OCI-LY7 (cell line): ENCODE measurements around the gene LRFN2. TPM values are rescaled to one million over a fixed set of nuclear protein-coding genes. Genes with fewer than 3 reads are reported as not detected.

Source experiments
- BruUV-seq: library from RNA; stranded (reverse); fragments of 400-500 nt; replicated peaks from 2 replicates; lab custom pipeline; 2021; lab: Mats Ljungman, UMichigan
- CTCF ChIA-PET: fragments of 300-600 bp; sonication (Branson Sonifier 250); formaldehyde crosslinking; loops from one replicate; lab custom pipeline; 2022; ENCODE audit warnings: antibody characterized with exemption; ENCODE audit not compliant: unreplicated experiment; lab: Charles Lee
- POLR2A ChIA-PET: fragments of 300-600 bp; sonication (Branson Sonifier 250); formaldehyde crosslinking; loops from one replicate; lab custom pipeline; 2022; ENCODE audit warnings: antibody characterized with exemption; lab: Charles Lee
- DNase-seq: peaks from one replicate; pipeline ENCODE4 v3.0.0-alpha.2; 2015; ENCODE audit warnings: low spot score
- H2AFZ ChIP-seq: fragments of 200-600 bp; sonication (generic), shearing (Covaris generic); 2 replicates; pipeline ENCODE4 v1.6.1; 2014; ENCODE audit warnings: mild to moderate bottlenecking, antibody characterized with exemption, low read length, moderate library complexity
- H3K27ac ChIP-seq: fragments of 200-600 bp; sonication (generic); 2 replicates; pipeline ENCODE4 v1.5.1; 2014; ENCODE audit warnings: mixed run types, low read depth, mild to moderate bottlenecking, moderate library complexity, low read length, inconsistent platforms; ENCODE audit not compliant: poor library complexity, severe bottlenecking
- H3K36me3 ChIP-seq: fragments of 200-600 bp; sonication (generic); 2 replicates; pipeline ENCODE4 v1.6.1; 2014; ENCODE audit warnings: mild to moderate bottlenecking, antibody characterized with exemption, low read length, moderate library complexity, mixed read lengths; ENCODE audit not compliant: insufficient read depth
- H3K4me1 ChIP-seq: fragments of 200-600 bp; sonication (generic); 2 replicates; pipeline ENCODE4 v1.5.1; 2014; ENCODE audit warnings: mild to moderate bottlenecking, low read length; ENCODE audit not compliant: insufficient read depth, poor library complexity, severe bottlenecking
- H3K4me2 ChIP-seq: fragments of 200-600 bp; sonication (generic); 2 replicates; pipeline ENCODE4 v1.6.1; 2014; ENCODE audit warnings: mild to moderate bottlenecking, low read length
- H3K4me3 ChIP-seq: fragments of 200-600 bp; sonication (generic); 2 replicates; pipeline ENCODE4 v1.5.1; 2014; ENCODE audit warnings: mild to moderate bottlenecking, low read depth, low read length; ENCODE audit not compliant: poor library complexity, severe bottlenecking
- H3K79me2 ChIP-seq: fragments of 200-600 bp; sonication (generic); 2 replicates; pipeline ENCODE4 v1.6.1; 2016; ENCODE audit warnings: low read depth, mild to moderate bottlenecking, low read length, moderate library complexity, mixed read lengths; ENCODE audit not compliant: insufficient read depth
- H3K9me2 ChIP-seq: fragments of 200-600 bp; sonication (generic); 2 replicates; pipeline ENCODE4 v1.6.1; 2016; ENCODE audit warnings: mild to moderate bottlenecking, low read length, mixed read lengths; ENCODE audit not compliant: insufficient read depth
- H3K9me3 ChIP-seq: fragments of 200-600 bp; sonication (generic); 2 replicates; pipeline ENCODE4 v1.6.1; 2014; ENCODE audit warnings: mild to moderate bottlenecking, mixed run types, low read length, mixed read lengths
- H4K20me1 ChIP-seq: fragments of 200-600 bp; sonication (generic); 2 replicates; pipeline ENCODE4 v1.6.1; 2014; ENCODE audit warnings: mild to moderate bottlenecking, antibody characterized with exemption, low read length, moderate library complexity, mixed read lengths; ENCODE audit not compliant: insufficient read depth
- EZH2phosphoT487 ChIP-seq: fragments of 200-600 bp; sonication (generic); IDR thresholded peaks from 2 replicates; pipeline ENCODE4 v1.6.1; 2018; ENCODE audit warnings: low read depth, borderline replicate concordance, mild to moderate bottlenecking, mixed run types, antibody characterized with exemption, low read length, moderate library complexity, mixed read lengths
- intact Hi-C: fragments of 100-400 bp; cut with micrococcal nuclease; formaldehyde crosslinking; loops from one replicate; pipeline ENCODE4 v1.10.0; 2022; ENCODE audit not compliant: unreplicated experiment
- total RNA-seq, 2 experiments: library from RNA; depleted of rRNA in 1 of 2; stranded (reverse); fragments of >200 nt in 1 of 2; shearing (Covaris generic) in 1 of 2; gene quantifications; 2 replicates each; pipeline ENCODE4 v1.2.3, GENCODE V29; 2014 to 2022
- TF ChIP-seq, protein P1 (sequence below): fragments of 200-600 bp; sonication (generic); conservative IDR thresholded peaks from 2 replicates; pipeline ENCODE4 v1.5.1; 2014; ENCODE audit warnings: mild to moderate bottlenecking, antibody characterized with exemption, low read length, moderate library complexity, mixed read lengths

LRFN2 gene
- total RNA-seq, 2 experiments from 2014 or later = not detected

DNA sequence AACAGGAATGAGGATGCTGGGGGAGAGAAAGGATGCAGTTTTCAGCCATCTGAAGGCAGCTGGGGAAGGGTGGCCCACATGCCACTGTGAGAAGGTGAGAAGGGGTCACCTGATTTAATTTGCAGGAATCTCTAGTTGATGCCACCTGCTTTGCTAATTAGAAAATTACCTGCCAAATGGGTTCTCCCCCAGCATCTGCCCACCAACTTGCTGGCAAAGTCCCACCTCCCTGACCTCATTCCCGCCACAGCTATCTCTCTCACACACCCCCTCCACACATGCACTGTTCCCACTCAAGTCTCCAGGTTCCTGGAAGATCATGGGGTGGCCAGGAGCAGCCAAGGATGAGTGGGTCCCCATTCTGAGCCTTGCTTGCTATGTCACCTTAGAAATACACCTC lies 70.7 kb downstream of the LRFN2 start:
- no peaks in the 10 kb centered on the region for H3K36me3 ChIP-seq
- intact Hi-C loops = no loop called here
- no peak for DNase-seq
- ChIA-PET CTCF (no interaction called here), POLR2A (no interaction called here)
- H3K4me3 ChIP-seq = no peak overlapping the region
- no peak overlapping the region for H2AFZ ChIP-seq
- no peaks in the 10 kb centered on the region for H3K79me2 ChIP-seq
- no peaks in the 10 kb centered on the region for H3K9me3 ChIP-seq
- no peaks in the 10 kb centered on the region for H3K9me2 ChIP-seq
- H4K20me1 ChIP-seq = no peaks in the 10 kb centered on the region
- no TSS peak for BruUV-seq
- no peak overlapping the region for H3K4me2 ChIP-seq
- no peaks in the 10 kb centered on the region for H3K4me1 ChIP-seq
- no peak overlapping the region for H3K27ac ChIP-seq
- no peak for TF ChIP-seq EZH2phosphoT487
- TF ChIP-seq, protein P1, sequence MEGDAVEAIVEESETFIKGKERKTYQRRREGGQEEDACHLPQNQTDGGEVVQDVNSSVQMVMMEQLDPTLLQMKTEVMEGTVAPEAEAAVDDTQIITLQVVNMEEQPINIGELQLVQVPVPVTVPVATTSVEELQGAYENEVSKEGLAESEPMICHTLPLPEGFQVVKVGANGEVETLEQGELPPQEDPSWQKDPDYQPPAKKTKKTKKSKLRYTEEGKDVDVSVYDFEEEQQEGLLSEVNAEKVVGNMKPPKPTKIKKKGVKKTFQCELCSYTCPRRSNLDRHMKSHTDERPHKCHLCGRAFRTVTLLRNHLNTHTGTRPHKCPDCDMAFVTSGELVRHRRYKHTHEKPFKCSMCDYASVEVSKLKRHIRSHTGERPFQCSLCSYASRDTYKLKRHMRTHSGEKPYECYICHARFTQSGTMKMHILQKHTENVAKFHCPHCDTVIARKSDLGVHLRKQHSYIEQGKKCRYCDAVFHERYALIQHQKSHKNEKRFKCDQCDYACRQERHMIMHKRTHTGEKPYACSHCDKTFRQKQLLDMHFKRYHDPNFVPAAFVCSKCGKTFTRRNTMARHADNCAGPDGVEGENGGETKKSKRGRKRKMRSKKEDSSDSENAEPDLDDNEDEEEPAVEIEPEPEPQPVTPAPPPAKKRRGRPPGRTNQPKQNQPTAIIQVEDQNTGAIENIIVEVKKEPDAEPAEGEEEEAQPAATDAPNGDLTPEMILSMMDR = no peak

DNA sequence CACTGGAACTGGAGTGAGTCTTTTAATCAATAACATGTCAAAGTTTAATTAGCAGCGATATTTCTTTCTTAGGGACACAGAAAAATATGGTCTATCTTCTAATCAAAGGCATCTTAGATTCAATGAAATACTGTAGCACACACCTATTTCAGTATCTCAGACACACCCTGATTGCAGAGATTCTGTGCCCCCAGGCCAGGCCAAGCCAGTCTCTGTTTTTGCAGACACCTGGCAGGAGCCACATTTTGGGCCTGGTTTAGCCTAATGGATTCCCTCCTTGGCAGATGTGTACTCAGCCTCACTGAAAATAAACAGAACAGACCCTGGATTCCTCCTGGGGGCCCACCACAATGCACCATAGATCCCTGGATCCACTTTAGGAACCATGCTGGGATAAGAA lies 74.8 kb downstream of the LRFN2 start:
- ChIA-PET POLR2A (no interaction called here), CTCF (no interaction called here)
- DNase-seq = no peak
- no peak for TF ChIP-seq EZH2phosphoT487
- TF ChIP-seq, protein P1 = no peak
- Histone ChIP-seq H3K79me2 (no peaks in the 10 kb centered on the region), H2AFZ (no peak overlapping the region), H3K4me2 (no peak overlapping the region), H3K9me3 (no peaks in the 10 kb centered on the region), H3K4me3 (no peak overlapping the region), H3K9me2 (no peaks in the 10 kb centered on the region), H3K36me3 (no peaks in the 10 kb centered on the region), H4K20me1 (no peaks in the 10 kb centered on the region), H3K4me1 (no peaks in the 10 kb centered on the region), H3K27ac (no peak overlapping the region)
- BruUV-seq = no TSS peak
- intact Hi-C loops = no loop called here

DNA sequence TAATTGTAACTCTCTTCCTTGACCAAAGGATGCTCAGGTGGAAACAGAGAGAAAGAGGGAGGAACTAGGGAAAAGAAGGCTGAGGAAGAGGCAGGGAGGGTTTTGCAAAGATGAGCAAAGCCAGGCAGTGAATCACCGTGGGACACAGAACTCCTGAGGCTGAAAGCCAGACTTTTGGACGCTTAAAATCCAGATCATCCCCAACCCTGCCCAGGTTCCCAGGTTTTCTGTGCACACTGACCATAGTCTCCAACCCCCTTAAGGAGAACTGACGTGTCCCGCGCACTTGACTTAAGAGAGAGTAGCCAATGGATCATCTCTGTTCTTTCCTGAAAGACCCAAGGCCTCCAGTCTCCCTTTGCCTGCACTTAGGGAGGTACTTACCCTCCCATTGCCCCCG lies 75.3 kb downstream of the LRFN2 start:
- Histone ChIP-seq H3K4me1 (no peaks in the 10 kb centered on the region), H4K20me1 (no peaks in the 10 kb centered on the region), H2AFZ (no peak overlapping the region), H3K27ac (no peak overlapping the region), H3K9me2 (no peaks in the 10 kb centered on the region), H3K4me3 (no peak overlapping the region), H3K4me2 (no peak overlapping the region), H3K36me3 (no peaks in the 10 kb centered on the region), H3K79me2 (no peaks in the 10 kb centered on the region), H3K9me3 (no peaks in the 10 kb centered on the region)
- intact Hi-C loops = no loop called here
- no TSS peak for BruUV-seq
- ChIA-PET POLR2A (no interaction called here), CTCF (no interaction called here)
- TF ChIP-seq, protein P1 = no peak
- no peak for TF ChIP-seq EZH2phosphoT487
- DNase-seq = no peak
